NB4 (cell line): ENCODE data around the gene AAMDC.

ENCODE experiments used
- CTCF ChIP-seq: IDR thresholded peaks from one replicate; pipeline ENCODE4 v1.5.1; 2012; ENCODE audit warnings: low read depth, low read length
- POLR2A ChIP-seq: IDR thresholded peaks from 2 replicates; pipeline ENCODE4 v1.6.1; 2011; ENCODE audit warnings: mild to moderate bottlenecking; ENCODE audit not compliant: insufficient read length; ENCODE audit errors: extremely low read depth
- TF ChIP-seq, protein P1 (sequence below): IDR thresholded peaks from 2 replicates; pipeline ENCODE4 v1.6.1; 2011; ENCODE audit warnings: low read depth, low read length

DNA sequence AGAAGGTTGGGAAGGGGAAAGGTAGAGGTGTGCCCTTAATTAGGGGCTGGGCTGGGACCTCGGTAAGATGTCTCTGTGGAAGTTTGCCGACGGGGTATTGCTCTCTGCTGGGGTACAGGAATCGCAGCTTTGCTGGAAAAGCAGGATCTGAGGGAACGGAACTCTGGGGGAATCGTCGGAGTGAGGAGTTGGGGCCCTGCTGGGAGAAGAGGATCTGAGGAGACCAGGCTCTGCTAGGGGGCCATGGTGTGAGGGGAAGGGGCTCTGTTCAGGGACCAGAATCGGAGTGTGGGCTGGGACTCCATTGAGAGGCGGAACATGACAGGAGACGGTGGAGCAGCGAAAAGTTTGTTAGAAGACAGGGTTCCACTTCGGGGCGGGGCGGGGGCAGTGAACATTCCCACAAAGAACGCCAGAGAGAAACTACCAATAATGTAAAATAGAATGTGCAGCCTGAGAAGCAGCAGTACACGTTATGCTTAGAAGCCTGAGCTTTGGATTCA lies 456 bp downstream of the AAMDC start:
- TF ChIP-seq POLR2A (no peak), CTCF (no peak)
- TF ChIP-seq, protein P1, sequence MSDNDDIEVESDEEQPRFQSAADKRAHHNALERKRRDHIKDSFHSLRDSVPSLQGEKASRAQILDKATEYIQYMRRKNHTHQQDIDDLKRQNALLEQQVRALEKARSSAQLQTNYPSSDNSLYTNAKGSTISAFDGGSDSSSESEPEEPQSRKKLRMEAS: no peak
